Measurements from ENCODE around the gene BRD4. TPM values are rescaled to one million over a fixed set of nuclear protein-coding genes. Genes with fewer than 3 reads are reported as not detected.

The BRD4 gene
- total and polyA plus RNA-seq, 2 of the 13 experiments (the other 11 are each of a cell fraction or from before 2014, with no cell fraction given) = 10.5 to 11.4 TPM

GRCh38 chr19:15296841-15297415, 35.4 kb downstream of the BRD4 start (continued):
- TF ChIP-seq FUBP1 (CRISPR knock-in tag; IDR thresholded peaks at IDR 0.05; ENCODE audit: borderline replicate concordance) = no peak
- TF ChIP-seq ZSCAN9 (CRISPR knock-in tag; IDR thresholded peaks at IDR 0.05; ENCODE audit: borderline replicate concordance) = 0 out of 2 replicates have a peak, but pooled peaks have one; percentile 17
- TF ChIP-seq NFE2L1 (CRISPR knock-in tag; IDR thresholded peaks at IDR 0.05; ENCODE audit: borderline replicate concordance) = no peak
- TF ChIP-seq TMF1 (CRISPR knock-in tag; IDR thresholded peaks at IDR 0.05; ENCODE audit: low read depth) = no peak
- no peak; the same call in 1 of the 2 replicates for TF ChIP-seq ZNF615 (CRISPR knock-in tag; IDR thresholded peaks at IDR 0.05; ENCODE audit: borderline replicate concordance)
- TF ChIP-seq SUZ12 (IDR thresholded peaks at IDR 0.05; ENCODE audit: low read depth, low read length) = no peak
- TF ChIP-seq ISL2 (CRISPR knock-in tag; IDR thresholded peaks at IDR 0.05) = no peak; the same call in 1 of the 2 replicates
- no peak for TF ChIP-seq NFE2L2 (IDR thresholded peaks at IDR 0.05; ENCODE audit: low read length)
- peak; percentile 42; the same call in 1 of the 2 replicates for TF ChIP-seq NR2F2 (IDR thresholded peaks at IDR 0.05; ENCODE audit: borderline replicate concordance, low read depth)
- TF ChIP-seq ARNTL (CRISPR knock-in tag; IDR thresholded peaks at IDR 0.05) = no peak
- no peak for TF ChIP-seq ZNF549 (CRISPR knock-in tag; IDR thresholded peaks at IDR 0.05)
- 0 out of 2 replicates have a peak, but pooled peaks have one; percentile 7 for TF ChIP-seq ZNF292 (CRISPR knock-in tag; IDR thresholded peaks at IDR 0.05; ENCODE audit: borderline replicate concordance, low read depth)
- TF ChIP-seq SPEN (CRISPR knock-in tag; IDR thresholded peaks at IDR 0.05; ENCODE audit: low read depth) = peak; percentile 34; the same call in 1 of the 2 replicates
- no peak for TF ChIP-seq ZNF180 (CRISPR knock-in tag; IDR thresholded peaks at IDR 0.05; ENCODE audit: borderline replicate concordance, low read depth)
- TF ChIP-seq ZNF282 (IDR thresholded peaks at IDR 0.05; ENCODE audit: partially characterized antibody) = no peak
- 0 out of 2 replicates have a peak, but pooled peaks have one; percentile 51 for TF ChIP-seq IRF2 (CRISPR knock-in tag; IDR thresholded peaks at IDR 0.05)
- TF ChIP-seq TBL1XR1 (IDR thresholded peaks at IDR 0.05; ENCODE audit: borderline replicate concordance, low read length, partially characterized antibody) = no peak
- TF ChIP-seq TEAD3 (CRISPR knock-in tag; optimal IDR thresholded peaks at IDR 0.05; ENCODE audit: borderline replicate concordance) = peak; percentile 15
- no peak for TF ChIP-seq CREM (IDR thresholded peaks at IDR 0.05)
- no peak for TF ChIP-seq CREM (CRISPR knock-in tag; IDR thresholded peaks at IDR 0.05)
- no peak for TF ChIP-seq ZNF383 (CRISPR knock-in tag; IDR thresholded peaks at IDR 0.05; ENCODE audit: borderline replicate concordance)
- TF ChIP-seq RBAK (CRISPR knock-in tag; IDR thresholded peaks at IDR 0.05) = 0 out of 2 replicates have a peak, but pooled peaks have one; percentile 16
- TF ChIP-seq ZGPAT (CRISPR knock-in tag; IDR thresholded peaks at IDR 0.05) = peak; percentile 52; the same call in 1 of the 2 replicates
- no peak; the same call in 1 of the 2 replicates for TF ChIP-seq MEIS1 (CRISPR knock-in tag; IDR thresholded peaks at IDR 0.05; ENCODE audit: borderline replicate concordance)
- no peak for TF ChIP-seq GPN1 (CRISPR knock-in tag; IDR thresholded peaks at IDR 0.05; ENCODE audit: borderline replicate concordance)
- 0 out of 4 replicates have a peak, but pooled peaks of 1 of the 2 experiments have one; percentile 43 for TF ChIP-seq KLF16 (CRISPR knock-in tag; IDR thresholded peaks at IDR 0.05)
- TF ChIP-seq ETV5 (CRISPR knock-in tag; IDR thresholded peaks at IDR 0.05; ENCODE audit: borderline replicate concordance) = peak; percentile 54; the same call in 1 of the 2 replicates
- TF ChIP-seq MAFK (conservative IDR thresholded peaks at IDR 0.05 in 1 of 2, IDR thresholded peaks at IDR 0.05 in 1 of 2; ENCODE audit: low read length in 2 of 2) = 0 out of 4 replicates have a peak, but pooled peaks of 1 of the 2 experiments have one; percentile 7
- no peak; the same call in 1 of the 2 replicates for TF ChIP-seq DNMT3B (CRISPR knock-in tag; conservative IDR thresholded peaks at IDR 0.05)
- TF ChIP-seq SNAI1 (CRISPR knock-in tag; IDR thresholded peaks at IDR 0.05; ENCODE audit: borderline replicate concordance) = no peak
